ENCODE data around the gene PAPPA2. TPM values are rescaled to one million over a fixed set of nuclear protein-coding genes. Genes with fewer than 3 reads are reported as not detected.

Gene PAPPA2
- total RNA-seq, 2 experiments from 2014 or later = 0.29 to 1.2 TPM

- CTCF ChIA-PET = no interaction called here
Observed at GRCh38 chr1:176843352-176844297, 380.6 kb downstream of the PAPPA2 start.

GRCh38 chr1:176847052-176847451 lies 384.1 kb downstream of the PAPPA2 start:
- CTCF ChIA-PET = no interaction called here
- POLR2A ChIA-PET = no interaction called here

More at GRCh38 chr1:176843352-176844297, 380.6 kb downstream of the PAPPA2 start:
- POLR2A ChIA-PET = no interaction called here

GRCh38 chr1:176849281-176849680 lies 386.3 kb downstream of the PAPPA2 start:
- ChIA-PET CTCF (no interaction called here), POLR2A (no interaction called here)

GRCh38 chr1:176850871-176851270 lies 387.9 kb downstream of the PAPPA2 start:
- ChIA-PET CTCF (no interaction called here), POLR2A (no interaction called here)

- ChIA-PET POLR2A (no interaction called here), CTCF (no interaction called here)
Observed at GRCh38 chr1:176852124-176852523, 389.1 kb downstream of the PAPPA2 start.

GRCh38 chr1:176853503-176853902 lies 390.5 kb downstream of the PAPPA2 start:
- ChIA-PET CTCF (no interaction called here), POLR2A (no interaction called here)

- ChIA-PET CTCF (no interaction called here), POLR2A (no interaction called here)
Observed at GRCh38 chr1:176854121-176854520, 391.1 kb downstream of the PAPPA2 start.

GRCh38 chr1:176854758-176855745 lies 392.1 kb downstream of the PAPPA2 start:
- ChIA-PET CTCF (no interaction called here), POLR2A (no interaction called here)

- POLR2A ChIA-PET = no interaction called here
Observed at GRCh38 chr1:176857632-176858031, 394.7 kb downstream of the PAPPA2 start.

GRCh38 chr1:176858433-176858916 lies 395.5 kb downstream of the PAPPA2 start:
- POLR2A ChIA-PET = no interaction called here
- CTCF ChIA-PET = no interaction called here

More at GRCh38 chr1:176857632-176858031, 394.7 kb downstream of the PAPPA2 start:
- CTCF ChIA-PET = no interaction called here

- POLR2A ChIA-PET = no interaction called here
- CTCF ChIA-PET = no interaction called here
Observed at GRCh38 chr1:176863613-176864012, 400.6 kb downstream of the PAPPA2 start.

GRCh38 chr1:176864211-176864610 lies 401.2 kb downstream of the PAPPA2 start:
- ChIA-PET CTCF (no interaction called here), POLR2A (no interaction called here)

- CTCF ChIA-PET = no interaction called here
- POLR2A ChIA-PET = no interaction called here
Observed at GRCh38 chr1:176866011-176866714, 403.2 kb downstream of the PAPPA2 start.

- POLR2A ChIA-PET = no interaction called here
Observed at GRCh38 chr1:176869577-176869976, 406.6 kb downstream of the PAPPA2 start.

GRCh38 chr1:176876966-176877515 lies 414.1 kb downstream of the PAPPA2 start:
- ChIA-PET POLR2A (no interaction called here), CTCF (no interaction called here)

More at GRCh38 chr1:176869577-176869976, 406.6 kb downstream of the PAPPA2 start:
- CTCF ChIA-PET = no interaction called here

- CTCF ChIA-PET = no interaction called here
- POLR2A ChIA-PET = no interaction called here
Observed at GRCh38 chr1:176877557-176877956, 414.6 kb downstream of the PAPPA2 start.

- CTCF ChIA-PET = interaction anchor here (0.6 kb wide), 1 partner anchor 1118 kb away, joined by 3 read pairs; no protein-coding TSS in a partner anchor
Observed at GRCh38 chr1:176878750-176879536, 416.0 kb downstream of the PAPPA2 start.

GRCh38 chr1:176879784-176880620 lies 417.0 kb downstream of the PAPPA2 start:
- CTCF ChIA-PET = interaction anchor here (0.6 kb wide), 1 partner anchor 1117 kb away, joined by 3 read pairs; no protein-coding TSS in a partner anchor
- POLR2A ChIA-PET = no interaction called here

More at GRCh38 chr1:176878750-176879536, 416.0 kb downstream of the PAPPA2 start:
- POLR2A ChIA-PET = no interaction called here
